Measurements from ENCODE around the gene MUSTN1. TPM values are rescaled to one million over a fixed set of nuclear protein-coding genes. Genes with fewer than 3 reads are reported as not detected.

Gene MUSTN1
- total and polyA plus RNA-seq, 2 donors (not counting 1 experiment from before 2014, with no cell fraction given), result 0.79 to 11.2 TPM

DNA sequence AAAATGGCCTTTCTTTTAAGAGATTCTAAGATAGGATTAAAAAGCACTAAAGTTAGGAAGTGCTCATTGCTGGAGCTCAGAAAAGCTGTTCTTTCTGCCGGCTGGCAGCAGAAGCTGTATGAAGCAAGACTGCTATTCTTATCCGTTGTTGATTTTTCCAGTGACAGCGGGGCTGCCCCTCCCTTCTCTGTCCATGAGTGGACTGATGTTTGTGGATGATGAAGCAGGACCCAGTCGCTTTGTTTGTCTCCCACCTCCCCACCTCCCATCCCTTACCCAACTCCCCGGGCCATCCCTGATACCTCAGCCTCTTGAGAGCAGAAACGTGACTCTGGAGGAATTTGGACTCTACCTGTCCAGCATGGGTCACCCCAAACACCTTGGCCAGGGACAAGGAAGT is 10.3 kb upstream of the MUSTN1 start:
- no peaks in the 10 kb centered on the region for H3K9me3 Mint-ChIP-seq (ENCODE audit: insufficient read depth)
- intact Hi-C loops (cut with micrococcal nuclease), result loop anchor here (1.0 kb wide), 1 partner anchor 227 kb away; no protein-coding TSS in a partner anchor
- H3K4me1 Mint-ChIP-seq, result no peaks in the 10 kb centered on the region
- H3K27me3 ChIP-seq (replicated peaks in 1 of 4; ENCODE audit: control extremely low read depth in 1 of 4, control insufficient read depth in 3 of 4, insufficient read depth in 4 of 4, low read length in 3 of 4), result no peaks in the 10 kb centered on the region
- no peaks in the 10 kb centered on the region for H3K9me3 ChIP-seq (ENCODE audit: control extremely low read depth in 1 of 3, control insufficient read depth in 2 of 3, insufficient read depth in 1 of 3, low read length in 2 of 3)
- H3K27ac Mint-ChIP-seq, result no peak overlapping the region
- no peak overlapping the region for H3K4me3 ChIP-seq (ENCODE audit: control extremely low read depth in 1 of 5, extremely low read depth in 1 of 5, insufficient read depth in 1 of 5, low read depth in 2 of 5, low read length in 4 of 5)
- peaks cover 0 to 50% of the 10 kb centered on the region in 2 experiments for H3K36me3 ChIP-seq (replicated peaks in 1 of 2; ENCODE audit: control extremely low read depth in 1 of 2, control insufficient read depth in 1 of 2, extremely low read depth in 1 of 2, insufficient read depth in 2 of 2, low read length in 1 of 2)
- no peaks in the 10 kb centered on the region for H3K79me2 ChIP-seq (ENCODE audit: control insufficient read depth, insufficient read depth, low read length)
- no peaks in the 10 kb centered on the region for H4K20me1 ChIP-seq (ENCODE audit: control insufficient read depth, insufficient read depth, low read length, poor library complexity, severe bottlenecking)
- POLR2A ChIA-PET, result interaction anchor here (1.5 kb wide), 1 partner anchor 228 kb away, joined by 4 read pairs; no protein-coding TSS in a partner anchor
- CTCF ChIA-PET, result interaction anchor here (0.6 to 2.6 kb wide), 10 partner anchors 8 to 351 kb away, joined by 3 to 10 read pairs (median 5); no protein-coding TSS in a partner anchor
- TF ChIP-seq EZH2 (IDR thresholded peaks at IDR 0.05; ENCODE audit: borderline replicate concordance, insufficient read depth, low read depth, low read length, poor library complexity, severe bottlenecking), result no peak
- TF ChIP-seq, protein P1, sequence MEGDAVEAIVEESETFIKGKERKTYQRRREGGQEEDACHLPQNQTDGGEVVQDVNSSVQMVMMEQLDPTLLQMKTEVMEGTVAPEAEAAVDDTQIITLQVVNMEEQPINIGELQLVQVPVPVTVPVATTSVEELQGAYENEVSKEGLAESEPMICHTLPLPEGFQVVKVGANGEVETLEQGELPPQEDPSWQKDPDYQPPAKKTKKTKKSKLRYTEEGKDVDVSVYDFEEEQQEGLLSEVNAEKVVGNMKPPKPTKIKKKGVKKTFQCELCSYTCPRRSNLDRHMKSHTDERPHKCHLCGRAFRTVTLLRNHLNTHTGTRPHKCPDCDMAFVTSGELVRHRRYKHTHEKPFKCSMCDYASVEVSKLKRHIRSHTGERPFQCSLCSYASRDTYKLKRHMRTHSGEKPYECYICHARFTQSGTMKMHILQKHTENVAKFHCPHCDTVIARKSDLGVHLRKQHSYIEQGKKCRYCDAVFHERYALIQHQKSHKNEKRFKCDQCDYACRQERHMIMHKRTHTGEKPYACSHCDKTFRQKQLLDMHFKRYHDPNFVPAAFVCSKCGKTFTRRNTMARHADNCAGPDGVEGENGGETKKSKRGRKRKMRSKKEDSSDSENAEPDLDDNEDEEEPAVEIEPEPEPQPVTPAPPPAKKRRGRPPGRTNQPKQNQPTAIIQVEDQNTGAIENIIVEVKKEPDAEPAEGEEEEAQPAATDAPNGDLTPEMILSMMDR (IDR thresholded peaks at IDR 0.05), result no peak
- no peak overlapping the region for H3K4me3 Mint-ChIP-seq
- no peak overlapping the region for H2AFZ ChIP-seq (ENCODE audit: insufficient read depth, low read depth, low read length, poor library complexity, severe bottlenecking)
- no peak overlapping the region for H3K9ac ChIP-seq (ENCODE audit: low read length)
- no peak overlapping the region for H3K4me2 ChIP-seq (replicated peaks; ENCODE audit: low read depth, low read length, poor library complexity, severe bottlenecking)
- no peaks in the 10 kb centered on the region for H3K27me3 Mint-ChIP-seq
- WGBS (ENCODE audit: insufficient coverage), result no CpG with 5 or more reads among the region's 6 CpGs
- ATAC-seq (ENCODE audit: low read depth) (no peak), DNase-seq (no peak)
- H3K4me1 ChIP-seq (ENCODE audit: control insufficient read depth in 2 of 2, insufficient read depth in 2 of 2, low read length in 2 of 2), result no peaks in the 10 kb centered on the region
- H3K27ac ChIP-seq (ENCODE audit: low read length in 2 of 2), result no peak overlapping the region

DNA sequence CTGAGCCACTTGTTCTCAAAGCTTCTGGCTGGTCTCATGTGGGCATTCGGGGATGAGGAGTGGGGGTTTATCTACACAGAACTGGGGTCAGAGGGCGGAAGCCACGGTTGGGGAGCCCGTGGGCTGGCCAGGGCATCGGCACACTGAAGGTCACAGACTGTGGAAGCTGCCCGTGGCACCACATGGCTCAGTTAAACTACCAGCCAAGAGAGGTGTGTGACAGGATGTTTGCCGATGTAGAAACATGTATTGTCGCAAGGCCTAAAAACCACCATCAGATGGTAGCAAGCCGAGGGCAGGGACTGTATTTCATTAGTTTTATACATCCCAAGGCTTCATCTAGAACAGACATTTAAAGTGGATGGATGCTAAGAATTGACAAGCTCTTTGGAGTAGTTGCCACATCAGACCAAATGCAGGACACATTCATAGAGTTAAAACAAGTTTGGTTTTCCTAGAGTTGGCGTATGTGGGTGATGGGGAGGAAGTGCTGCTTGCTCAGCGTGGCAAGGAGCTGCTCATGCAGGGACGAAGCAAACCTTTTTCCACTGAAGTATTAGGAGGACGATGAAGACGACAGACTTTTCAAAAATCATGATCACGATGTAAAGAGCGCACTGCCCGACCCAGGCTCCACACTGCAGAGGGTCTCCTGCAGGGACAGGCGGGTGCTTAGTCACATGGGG is 9.6 kb upstream of the MUSTN1 start:
- CTCF ChIA-PET, result interaction anchor here (0.6 to 2.6 kb wide), 9 partner anchors 9 to 300 kb away, joined by 3 to 10 read pairs (median 5); no protein-coding TSS in a partner anchor
- Mint-ChIP-seq H3K9me3 (ENCODE audit: insufficient read depth) (no peaks in the 10 kb centered on the region), H3K4me3 (no peak overlapping the region), H3K4me1 (no peaks in the 10 kb centered on the region), H3K27me3 (no peaks in the 10 kb centered on the region), H3K27ac (no peak overlapping the region)
- Histone ChIP-seq H3K4me2 (replicated peaks; ENCODE audit: low read depth, low read length, poor library complexity, severe bottlenecking) (no peak overlapping the region), H3K9ac (ENCODE audit: low read length) (no peak overlapping the region), H3K9me3 (ENCODE audit: control extremely low read depth in 1 of 3, control insufficient read depth in 2 of 3, insufficient read depth in 1 of 3, low read length in 2 of 3) (no peaks in the 10 kb centered on the region), H3K27me3 (replicated peaks in 1 of 4; ENCODE audit: control extremely low read depth in 1 of 4, control insufficient read depth in 3 of 4, insufficient read depth in 4 of 4, low read length in 3 of 4) (no peaks in the 10 kb centered on the region), H3K27ac (ENCODE audit: low read length in 2 of 2) (no peak overlapping the region), H3K4me1 (ENCODE audit: control insufficient read depth in 2 of 2, insufficient read depth in 2 of 2, low read length in 2 of 2) (no peaks in the 10 kb centered on the region), H4K20me1 (ENCODE audit: control insufficient read depth, insufficient read depth, low read length, poor library complexity, severe bottlenecking) (no peaks in the 10 kb centered on the region), H3K36me3 (replicated peaks in 1 of 2; ENCODE audit: control extremely low read depth in 1 of 2, control insufficient read depth in 1 of 2, extremely low read depth in 1 of 2, insufficient read depth in 2 of 2, low read length in 1 of 2) (peaks cover 0 to 46% of the 10 kb centered on the region in 2 experiments), H3K79me2 (ENCODE audit: control insufficient read depth, insufficient read depth, low read length) (no peaks in the 10 kb centered on the region), H3K4me3 (ENCODE audit: control extremely low read depth in 1 of 5, extremely low read depth in 1 of 5, insufficient read depth in 1 of 5, low read depth in 2 of 5, low read length in 4 of 5) (no peak overlapping the region), H2AFZ (ENCODE audit: insufficient read depth, low read depth, low read length, poor library complexity, severe bottlenecking) (no peak overlapping the region)
- POLR2A ChIA-PET, result interaction anchor here (1.5 kb wide), 1 partner anchor 229 kb away, joined by 4 read pairs; no protein-coding TSS in a partner anchor
- no peak for ATAC-seq (ENCODE audit: low read depth)
- intact Hi-C loops (cut with micrococcal nuclease), result no loop called here
- no peak for DNase-seq
- 96% methylated on average over 12 of the region's 18 CpGs for WGBS (ENCODE audit: insufficient coverage)
- no peak for TF ChIP-seq EZH2 (IDR thresholded peaks at IDR 0.05; ENCODE audit: borderline replicate concordance, insufficient read depth, low read depth, low read length, poor library complexity, severe bottlenecking)
- TF ChIP-seq, protein P1 (IDR thresholded peaks at IDR 0.05), result no peak
